GM12878 (cell line): ENCODE data around the gene ICAM2. TPM values are rescaled to one million over a fixed set of nuclear protein-coding genes. Genes with fewer than 3 reads are reported as not detected.

Source experiments
- ATAC-seq: fragments of 200-7000 bp; cut with Tn5 transposase; 3 replicates; pipeline ENCODE4 v1.9.1; 2020; ENCODE audit warnings: mild to moderate bottlenecking, moderate library complexity
- BruUV-seq: library from RNA; stranded (reverse); fragments of 400-500 nt; replicated peaks from 2 replicates; lab custom pipeline; 2021; lab: Mats Ljungman, UMichigan
- CTCF ChIA-PET: fragments of 300-600 bp; sonication (Branson Sonifier 250); formaldehyde crosslinking; extraction: SDS; loops from one replicate; lab custom pipeline; 2021; ENCODE audit warnings: inconsistent platforms; lab: Yijun Ruan, JAX
- POLR2A ChIA-PET: fragments of 350-600 bp; formaldehyde crosslinking; extraction: SDS; loops from one replicate; lab custom pipeline; 2021; ENCODE audit warnings: inconsistent platforms; lab: Charles Lee
- RAD21 ChIA-PET: fragments of 300-600 bp; sonication (Branson Sonifier 250); formaldehyde crosslinking; loops from one replicate; lab custom pipeline; 2023; ENCODE audit warnings: antibody characterized with exemption; ENCODE audit not compliant: unreplicated experiment; lab: Charles Lee
- SMC1A ChIA-PET: fragments of 300-600 bp; sonication (Branson Sonifier 250); formaldehyde crosslinking; loops from one replicate; lab custom pipeline; 2023; ENCODE audit not compliant: unreplicated experiment, uncharacterized antibody; lab: Charles Lee
- DNase-seq: peaks from one replicate; pipeline ENCODE4 v3.0.0-alpha.2; 2011; ENCODE audit warnings: low read depth, low spot score
- FAIRE-seq: peaks from 3 replicates; lab custom pipeline; 2011; peaks lifted over from hg19 to GRCh38; lab: Jason Lieb, UNC
- H2AFZ ChIP-seq: 2 replicates; pipeline ENCODE4 v1.6.0; 2011; ENCODE audit warnings: low read depth, low read length, control low read depth; ENCODE audit not compliant: control insufficient read depth
- H3K27ac ChIP-seq: 2 replicates; pipeline ENCODE4 v1.5.1; 2011; ENCODE audit warnings: control low read depth; ENCODE audit not compliant: control insufficient read depth, insufficient read depth
- H3K27me3 ChIP-seq, 2 experiments: replicated peaks in 1 of 2; 2 replicates each; pipeline versions ENCODE4 v1.6.0 to v1.6.1; 2011; ENCODE audit warnings: low read length in 1 of 2; ENCODE audit not compliant: control insufficient read depth in 2 of 2, insufficient read depth in 2 of 2
- H3K36me3 ChIP-seq, 2 experiments: 2 replicates each; pipeline ENCODE4 v1.5.1; 2011; ENCODE audit warnings: low read length in 1 of 2; ENCODE audit not compliant: control insufficient read depth in 2 of 2, insufficient read depth in 2 of 2
- H3K4me1 ChIP-seq: 2 replicates; pipeline ENCODE4 v1.6.1; 2011; ENCODE audit warnings: mild to moderate bottlenecking, low read length, moderate library complexity, mixed read lengths; ENCODE audit not compliant: control insufficient read depth, insufficient read depth
- H3K4me2 ChIP-seq: 2 replicates; pipeline ENCODE4 v1.6.0; 2011; ENCODE audit warnings: control low read depth; ENCODE audit not compliant: control insufficient read depth, insufficient read depth
- H3K4me3 ChIP-seq: fragments of 200-600 bp; sonication (generic); 2 replicates; pipeline ENCODE4 v1.5.1; 2016
- H3K79me2 ChIP-seq: 2 replicates; pipeline ENCODE4 v1.6.0; 2011; ENCODE audit warnings: low read length; ENCODE audit not compliant: control insufficient read depth, insufficient read depth
- H3K9ac ChIP-seq: 2 replicates; pipeline ENCODE4 v1.8.0; 2011; ENCODE audit warnings: low read length, control low read depth, mixed read lengths; ENCODE audit not compliant: control insufficient read depth, insufficient read depth
- H3K9me3 ChIP-seq: replicated peaks from 3 replicates; pipeline ENCODE4 v1.5.1; 2011; ENCODE audit warnings: mild to moderate bottlenecking, low read length; ENCODE audit not compliant: control insufficient read depth, insufficient read depth
- H4K20me1 ChIP-seq: 2 replicates; pipeline ENCODE4 v1.6.0; 2011; ENCODE audit not compliant: control insufficient read depth, insufficient read depth
- BCL11A ChIP-seq: IDR thresholded peaks from 2 replicates; pipeline ENCODE4 v1.6.1; 2011; ENCODE audit warnings: low read depth, low read length
- CREB1 ChIP-seq: IDR thresholded peaks from 2 replicates; pipeline ENCODE4 v1.6.1; 2012; ENCODE audit warnings: low read depth, mild to moderate bottlenecking, inconsistent platforms
- FOS ChIP-seq: IDR thresholded peaks from 3 replicates; pipeline ENCODE4 v1.6.1; 2011; ENCODE audit warnings: borderline replicate concordance; ENCODE audit not compliant: insufficient read length; ENCODE audit errors: extremely low read depth
- IKZF1 ChIP-seq: fragments of 450-650 bp; conservative IDR thresholded peaks from 2 replicates; pipeline ENCODE4 v1.6.1; 2017; ENCODE audit warnings: antibody characterized with exemption, mild to moderate bottlenecking
- LARP7 ChIP-seq: fragments of 450-650 bp; IDR thresholded peaks from 2 replicates; pipeline ENCODE4 v1.6.1; 2017; ENCODE audit warnings: mild to moderate bottlenecking
- MEF2B ChIP-seq: fragments of 450-650 bp; IDR thresholded peaks from 2 replicates; pipeline ENCODE4 v1.6.1; 2018; ENCODE audit warnings: mild to moderate bottlenecking, moderate library complexity; ENCODE audit not compliant: partially characterized antibody, poor library complexity, severe bottlenecking
- MXI1 ChIP-seq: fragments of 150-350 bp; IDR thresholded peaks from 2 replicates; pipeline ENCODE4 v1.6.1; 2011; ENCODE audit warnings: low read depth, mild to moderate bottlenecking, inconsistent platforms, low read length, improper control_type of control experiment
- NR2C2 ChIP-seq: IDR thresholded peaks from 2 replicates; pipeline ENCODE4 v1.6.1; 2011; ENCODE audit warnings: borderline replicate concordance, low read depth; ENCODE audit not compliant: control insufficient read depth, insufficient read length
- PKNOX1 ChIP-seq: fragments of 450-650 bp; IDR thresholded peaks from 2 replicates; pipeline ENCODE4 v1.6.1; 2016; ENCODE audit warnings: mild to moderate bottlenecking
- RFX5 ChIP-seq: IDR thresholded peaks from 2 replicates; pipeline ENCODE4 v1.6.1; 2011; ENCODE audit warnings: low read depth, low read length, improper control_type of control experiment
- ZBED1 ChIP-seq: IDR thresholded peaks from 2 replicates; pipeline ENCODE4 v1.6.1; 2016; ENCODE audit warnings: borderline replicate concordance
- ZNF622 ChIP-seq: fragments of 450-650 bp; IDR thresholded peaks from 2 replicates; pipeline ENCODE4 v1.6.1; 2017; ENCODE audit warnings: mild to moderate bottlenecking, inconsistent platforms
- WGBS: methylation state at CpG from one replicate; pipeline ENCODE4 v1.1.6; 2016; ENCODE audit warnings: low lambda C conversion rate; ENCODE audit not compliant: insufficient replicate concordance, insufficient coverage; ENCODE audit errors: missing lambda C conversion rate; 5-methylcytosine and 5-hydroxymethylcytosine counted together
- in situ Hi-C: fragments of 300-500 bp; cut with MboI; formaldehyde crosslinking; loops from 9 replicates; pipeline ENCODE4 v1.14.3; 2018; ENCODE audit warnings: mixed read lengths
- intact Hi-C: fragments of 100-400 bp; cut with micrococcal nuclease; formaldehyde crosslinking; loops from one replicate; pipeline ENCODE4 v1.14.2; 2022; ENCODE audit not compliant: unreplicated experiment
- polyA plus RNA-seq, 11 experiments: library from polyadenylated mRNA; depleted of rRNA in 4 of 11; unstranded in 6 of 11; stranded (reverse) in 5 of 11; fragments of >200 nt; fragmentation: Nextera tagmentation in 4 of 11; fragmentation: Illumina TruSeq in 1 of 11; extraction: Ambion mirVana in 4 of 11; extraction: Trizol in 1 of 11; gene quantifications; 1 replicate in 1 of 11; 2 replicates in 10 of 11; pipeline versions ENCODE4 v1.2.1 to v1.2.3, GENCODE V29; 2011 to 2016; ENCODE audit warnings: inconsistent platforms in 2 of 11, missing spikeins in 2 of 11, low read depth in 1 of 11
- total RNA-seq, 4 experiments: library from RNA; depleted of rRNA in 3 of 4; stranded (reverse); fragments of >200 nt in 3 of 4; fragmentation: Illumina TruSeq in 1 of 4; extraction: Trizol in 1 of 4; gene quantifications; 2 replicates each; pipeline versions ENCODE4 v1.2.1 to v1.2.3, GENCODE V29; 2013 to 2021
- TF ChIP-seq, protein P1 (sequence below): fragments of 450-650 bp; formaldehyde crosslinking; IDR thresholded peaks from 2 replicates; pipeline ENCODE4 v1.5.0; 2022; ENCODE audit warnings: mild to moderate bottlenecking, missing genetic modification characterization
- TF ChIP-seq, protein P2 (sequence below): fragments of 450-650 bp; formaldehyde crosslinking; IDR thresholded peaks from 2 replicates; pipeline ENCODE4 v1.4.0; 2020; ENCODE audit warnings: mild to moderate bottlenecking, moderate library complexity

Gene ICAM2
- total and polyA plus RNA-seq, 10 of the 15 experiments (the other 5 are each of a cell fraction or from before 2014, with no cell fraction given) = 23.6 to 108 (median 58.1) TPM

- Histone ChIP-seq H2AFZ (no peak overlapping the region), H4K20me1 (no peaks in the 10 kb centered on the region), H3K27me3 (no peaks in the 10 kb centered on the region), H3K27ac (no peak overlapping the region), H3K4me1 (peaks cover 13% of the 10 kb centered on the region), H3K9ac (no peak overlapping the region), H3K9me3 (no peaks in the 10 kb centered on the region), H3K4me3 (no peak overlapping the region), H3K36me3 (peaks cover 10 to 46% of the 10 kb centered on the region in 2 experiments), H3K4me2 (no peak overlapping the region), H3K79me2 (no peaks in the 10 kb centered on the region)
- ChIA-PET RAD21 (interaction anchor here (6.7 kb wide), 1 partner anchor 77 kb away, joined by 89 read pairs; the partner anchor contains the start of gene ERN1), SMC1A (interaction anchor here (1.0 kb wide), 1 partner anchor 29 kb away, joined by 3 read pairs; no protein-coding TSS in a partner anchor), CTCF (interaction anchor here (1.0 to 5.2 kb wide), 3 partner anchors 25 to 80 kb away, joined by 3 to 45 read pairs (median 4); no protein-coding TSS in a partner anchor), POLR2A (interaction anchor here (1.7 kb wide), 1 partner anchor 79 kb away, joined by 5 read pairs; no protein-coding TSS in a partner anchor)
- intact Hi-C loops = no loop called here
- DNase-seq = no peak
- in situ Hi-C loops = no loop called here
- WGBS = 96% methylated on average over 21 of the region's 21 CpGs
- BruUV-seq = no TSS peak
- no peak for ATAC-seq
- FAIRE-seq = no peak
- TF ChIP-seq NR2C2 = no peak
- TF ChIP-seq, protein P1, sequence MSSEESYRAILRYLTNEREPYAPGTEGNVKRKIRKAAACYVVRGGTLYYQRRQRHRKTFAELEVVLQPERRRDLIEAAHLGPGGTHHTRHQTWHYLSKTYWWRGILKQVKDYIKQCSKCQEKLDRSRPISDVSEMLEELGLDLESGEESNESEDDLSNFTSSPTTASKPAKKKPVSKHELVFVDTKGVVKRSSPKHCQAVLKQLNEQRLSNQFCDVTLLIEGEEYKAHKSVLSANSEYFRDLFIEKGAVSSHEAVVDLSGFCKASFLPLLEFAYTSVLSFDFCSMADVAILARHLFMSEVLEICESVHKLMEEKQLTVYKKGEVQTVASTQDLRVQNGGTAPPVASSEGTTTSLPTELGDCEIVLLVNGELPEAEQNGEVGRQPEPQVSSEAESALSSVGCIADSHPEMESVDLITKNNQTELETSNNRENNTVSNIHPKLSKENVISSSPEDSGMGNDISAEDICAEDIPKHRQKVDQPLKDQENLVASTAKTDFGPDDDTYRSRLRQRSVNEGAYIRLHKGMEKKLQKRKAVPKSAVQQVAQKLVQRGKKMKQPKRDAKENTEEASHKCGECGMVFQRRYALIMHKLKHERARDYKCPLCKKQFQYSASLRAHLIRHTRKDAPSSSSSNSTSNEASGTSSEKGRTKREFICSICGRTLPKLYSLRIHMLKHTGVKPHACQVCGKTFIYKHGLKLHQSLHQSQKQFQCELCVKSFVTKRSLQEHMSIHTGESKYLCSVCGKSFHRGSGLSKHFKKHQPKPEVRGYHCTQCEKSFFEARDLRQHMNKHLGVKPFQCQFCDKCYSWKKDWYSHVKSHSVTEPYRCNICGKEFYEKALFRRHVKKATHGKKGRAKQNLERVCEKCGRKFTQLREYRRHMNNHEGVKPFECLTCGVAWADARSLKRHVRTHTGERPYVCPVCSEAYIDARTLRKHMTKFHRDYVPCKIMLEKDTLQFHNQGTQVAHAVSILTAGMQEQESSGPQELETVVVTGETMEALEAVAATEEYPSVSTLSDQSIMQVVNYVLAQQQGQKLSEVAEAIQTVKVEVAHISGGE = no peak
- TF ChIP-seq, protein P2, sequence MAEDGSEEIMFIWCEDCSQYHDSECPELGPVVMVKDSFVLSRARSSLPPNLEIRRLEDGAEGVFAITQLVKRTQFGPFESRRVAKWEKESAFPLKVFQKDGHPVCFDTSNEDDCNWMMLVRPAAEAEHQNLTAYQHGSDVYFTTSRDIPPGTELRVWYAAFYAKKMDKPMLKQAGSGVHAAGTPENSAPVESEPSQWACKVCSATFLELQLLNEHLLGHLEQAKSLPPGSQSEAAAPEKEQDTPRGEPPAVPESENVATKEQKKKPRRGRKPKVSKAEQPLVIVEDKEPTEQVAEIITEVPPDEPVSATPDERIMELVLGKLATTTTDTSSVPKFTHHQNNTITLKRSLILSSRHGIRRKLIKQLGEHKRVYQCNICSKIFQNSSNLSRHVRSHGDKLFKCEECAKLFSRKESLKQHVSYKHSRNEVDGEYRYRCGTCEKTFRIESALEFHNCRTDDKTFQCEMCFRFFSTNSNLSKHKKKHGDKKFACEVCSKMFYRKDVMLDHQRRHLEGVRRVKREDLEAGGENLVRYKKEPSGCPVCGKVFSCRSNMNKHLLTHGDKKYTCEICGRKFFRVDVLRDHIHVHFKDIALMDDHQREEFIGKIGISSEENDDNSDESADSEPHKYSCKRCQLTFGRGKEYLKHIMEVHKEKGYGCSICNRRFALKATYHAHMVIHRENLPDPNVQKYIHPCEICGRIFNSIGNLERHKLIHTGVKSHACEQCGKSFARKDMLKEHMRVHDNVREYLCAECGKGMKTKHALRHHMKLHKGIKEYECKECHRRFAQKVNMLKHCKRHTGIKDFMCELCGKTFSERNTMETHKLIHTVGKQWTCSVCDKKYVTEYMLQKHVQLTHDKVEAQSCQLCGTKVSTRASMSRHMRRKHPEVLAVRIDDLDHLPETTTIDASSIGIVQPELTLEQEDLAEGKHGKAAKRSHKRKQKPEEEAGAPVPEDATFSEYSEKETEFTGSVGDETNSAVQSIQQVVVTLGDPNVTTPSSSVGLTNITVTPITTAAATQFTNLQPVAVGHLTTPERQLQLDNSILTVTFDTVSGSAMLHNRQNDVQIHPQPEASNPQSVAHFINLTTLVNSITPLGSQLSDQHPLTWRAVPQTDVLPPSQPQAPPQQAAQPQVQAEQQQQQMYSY = no peak
- TF ChIP-seq CREB1 = no peak
- no peak for TF ChIP-seq PKNOX1
- TF ChIP-seq MEF2B = no peak
- no peak for TF ChIP-seq FOS
- TF ChIP-seq ZNF622 = no peak
- no peak for TF ChIP-seq RFX5
- no peak for TF ChIP-seq MXI1
- no peak for TF ChIP-seq LARP7
- TF ChIP-seq IKZF1 = no peak
- no peak for TF ChIP-seq ZBED1
- TF ChIP-seq BCL11A = no peak
Observed at GRCh38 chr17:64054304-64054703, 33.9 kb upstream of the ICAM2 start.
